GM12872 (cell line): Measurements from ENCODE around the gene HSPH1.

Experiments
- CTCF ChIP-seq: IDR thresholded peaks from 3 replicates; pipeline ENCODE4 v1.5.1; 2011; ENCODE audit warnings: low read depth, mild to moderate bottlenecking, low read length, moderate library complexity; ENCODE audit not compliant: insufficient read depth

Gene HSPH1

GRCh38 chr13:31102905-31103304 is 58.8 kb downstream of the HSPH1 start:
- no peak for TF ChIP-seq CTCF

GRCh38 chr13:31101472-31102170 is 60.1 kb downstream of the HSPH1 start:
- TF ChIP-seq CTCF, result no peak

- TF ChIP-seq CTCF, result no peak
These were observed 61.0 kb downstream of the HSPH1 start for GRCh38 chr13:31100721-31101120.

GRCh38 chr13:31096654-31097302 is 64.9 kb downstream of the HSPH1 start:
- no peak for TF ChIP-seq CTCF

GRCh38 chr13:31094331-31095015 is 67.2 kb downstream of the HSPH1 start:
- no peak for TF ChIP-seq CTCF

GRCh38 chr13:31093145-31093885 is 68.4 kb downstream of the HSPH1 start:
- no peak for TF ChIP-seq CTCF

GRCh38 chr13:31092646-31093045 is 69.1 kb downstream of the HSPH1 start:
- TF ChIP-seq CTCF, result no peak
